Right lobe of liver (tissue), 6 donors: ENCODE data around the gene OR4K17. TPM values are rescaled to one million over a fixed set of nuclear protein-coding genes. Genes with fewer than 3 reads are reported as not detected.
"Not testable (repeated sequence)": the region's sequence is repeated elsewhere in the genome, so short reads cannot be mapped to it uniquely, and the experiment has no call there.

Source experiments
- ATAC-seq, 4 donors: fragments of 200-7000 bp; cut with Tn5 transposase; one replicate each; pipeline ENCODE4 v1.9.1; 2020; ENCODE audit warnings: mild to moderate bottlenecking in 4 of 4, moderate library complexity in 4 of 4
- DNase-seq, 3 donors: peaks; one replicate each; pipeline ENCODE4 v3.0.0-alpha.2; 2020
- H3K27ac ChIP-seq, 3 donors: fragments of 200-600 bp; one replicate each; pipeline ENCODE4 v1.8.0; 2022
- H3K27me3 ChIP-seq, 2 donors: fragments of 200-600 bp; one replicate each; pipeline ENCODE4 v1.8.0; 2022
- H3K36me3 ChIP-seq, 4 donors: fragments of 200-600 bp; sonication (generic) in 1 of 4; one replicate each; pipeline versions ENCODE4 v1.5.1 to v1.8.0; 2017 to 2022; ENCODE audit warnings: control low read depth in 1 of 4
- H3K4me1 ChIP-seq, 4 donors: fragments of 200-600 bp; sonication (generic) in 1 of 4; one replicate each; pipeline versions ENCODE4 v1.5.1 to v1.8.0; 2017 to 2022; ENCODE audit warnings: control low read depth in 1 of 4
- H3K4me3 ChIP-seq, 3 donors: fragments of 200-600 bp; one replicate each; pipeline ENCODE4 v1.8.0; 2022
- H3K9me3 ChIP-seq, 4 donors: fragments of 200-600 bp; sonication (generic) in 1 of 4; one replicate each; pipeline versions ENCODE4 v1.5.1 to v1.8.0; 2017 to 2022; ENCODE audit warnings: control low read depth in 1 of 4
- CTCF ChIP-seq, 4 donors: fragments of 200-600 bp in 3 of 4; fragments of 450-650 bp in 1 of 4; IDR thresholded peaks; one replicate each; pipeline versions ENCODE4 v1.5.1 to v1.8.0; 2016 to 2022; ENCODE audit warnings: antibody characterized with exemption in 4 of 4, mild to moderate bottlenecking in 2 of 4
- POLR2A ChIP-seq: fragments of 450-650 bp; IDR thresholded peaks from one replicate; pipeline ENCODE4 v1.6.1; 2017; ENCODE audit warnings: antibody characterized with exemption, mild to moderate bottlenecking
- WGBS: methylation state at CpG from one replicate; pipeline ENCODE4 v1.1.6; 2018; ENCODE audit warnings: low coverage, low lambda C conversion rate; ENCODE audit not compliant: insufficient coverage; ENCODE audit errors: missing lambda C conversion rate; 5-methylcytosine and 5-hydroxymethylcytosine counted together
- intact Hi-C, 2 donors: fragments of 100-400 bp; cut with DNase I; formaldehyde crosslinking; loops; one replicate each; pipeline versions ENCODE4 v1.11.2 to v1.14.1; 2022
- long read RNA-seq: library from polyadenylated mRNA; unstranded; transcript quantifications from one replicate; pipeline ENCODE4 v2.0.0, GENCODE V29; 2019
- total RNA-seq, 6 experiments: library from RNA; depleted of rRNA in 2 of 6; stranded (reverse); fragments of >200 nt in 2 of 6; fragmentation: NEBNext Ultra II Directional in 3 of 6; extraction: Animal tissue kit (Norgen Biotek cat#: 25700) in 3 of 6; gene quantifications; one replicate each; pipeline versions ENCODE4 v1.1.0 to v1.2.4, GENCODE V29; 2016 to 2023
- donor health status: DM: no; HTN: yes; CAD: no.
- donor health status: DM: no; HTN: no; CAD: no.
- donor health status: DM: no; HTN: no; CAD: no.
- donor health status: DM: no; HTN: yes; CAD: no.
- donor health status: DM: no; HTN: yes; CAD: no.

Gene OR4K17
- total RNA-seq, result not detected
- long read RNA-seq, result 0 reads

DNA sequence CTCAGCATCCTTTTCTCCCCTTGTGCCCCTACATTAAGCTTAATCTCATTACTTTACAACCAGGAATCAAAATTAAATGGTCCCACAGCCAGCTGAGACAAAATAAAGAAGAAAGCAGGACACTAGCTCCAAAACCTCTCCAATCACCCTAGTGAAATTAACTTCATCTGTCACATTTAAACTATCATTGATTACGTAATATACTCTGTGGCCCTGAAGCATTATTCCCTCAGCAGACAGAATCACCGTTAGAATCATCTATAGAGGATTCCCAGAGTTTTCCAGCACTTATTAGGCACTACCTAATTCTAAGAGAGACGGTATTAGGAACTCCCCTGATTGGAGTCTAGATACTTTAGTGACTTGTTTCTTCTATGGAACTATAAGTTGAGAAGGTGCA is at the start of gene OR4K17:
Gene OR4K17 (plus strand): TSS at position 302 of the 400 bp plus-strand sequence. CDS start 6,761 bp downstream, outside the sequence.
- ATAC-seq, result no peak
- Histone ChIP-seq H3K9me3 (no peaks in the 10 kb centered on the region), H3K27ac (no peak within 1 kb of the TSS), H3K4me1 (no peaks in the 10 kb centered on the region), H3K27me3 (no peaks in the 10 kb centered on the region), H3K36me3 (no peaks in the 10 kb centered on the region), H3K4me3 (no peak within 1 kb of the TSS)
- 26% methylated on average over 3 of the region's 3 CpGs for WGBS
- DNase-seq, result no peak
- intact Hi-C loops, result no loop called here
- no peak for TF ChIP-seq POLR2A
- no peak for TF ChIP-seq CTCF (IDR thresholded peaks at IDR 0.05)

DNA sequence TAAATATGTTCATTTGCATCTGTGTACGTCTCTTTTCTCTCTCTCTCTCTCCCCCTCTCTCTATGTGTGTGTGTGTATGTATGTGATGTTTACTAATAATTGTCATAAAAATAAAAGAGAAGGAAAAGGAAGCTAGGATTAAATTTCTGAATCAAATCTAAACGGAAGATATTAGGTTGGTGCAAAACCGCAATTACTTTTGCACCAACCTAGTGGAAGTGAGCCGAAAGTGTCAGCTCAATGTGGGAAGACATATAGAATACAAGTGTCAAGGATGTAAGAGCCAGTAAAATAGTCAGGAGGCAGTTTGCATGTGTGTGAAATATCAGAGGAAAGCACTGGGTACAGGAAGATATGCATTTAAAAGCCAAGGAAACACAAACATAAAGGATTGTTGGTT is 18.5 kb upstream of the OR4K17 start:
- intact Hi-C loops, result no loop called here
- ATAC-seq, result no peak
- TF ChIP-seq POLR2A (no peak), CTCF (IDR thresholded peaks at IDR 0.05) (no peak)

GRCh38 chr14:20093442-20093841 is 17.1 kb upstream of the OR4K17 start:
- WGBS, result 6% methylated on average over 4 of the region's 4 CpGs
- intact Hi-C loops, result no loop called here
- DNase-seq (no peak), ATAC-seq (no peak)
- Histone ChIP-seq H3K27ac (no peak overlapping the region), H3K27me3 (no peaks in the 10 kb centered on the region), H3K9me3 (no peaks in the 10 kb centered on the region), H3K4me3 (no peak overlapping the region), H3K4me1 (no peaks in the 10 kb centered on the region), H3K36me3 (no peaks in the 10 kb centered on the region)
- TF ChIP-seq POLR2A (no peak), CTCF (IDR thresholded peaks at IDR 0.05) (no peak)

More for the DNA sequence above, 18.5 kb upstream of the OR4K17 start:
- no peaks in the 10 kb centered on the region for H3K4me1 ChIP-seq
- H3K9me3 ChIP-seq, result no peaks in the 10 kb centered on the region
- no peaks in the 10 kb centered on the region for H3K36me3 ChIP-seq
- WGBS, result 33% methylated on average over 4 of the region's 4 CpGs
- H3K4me3 ChIP-seq, result no peak overlapping the region
- no peaks in the 10 kb centered on the region for H3K27me3 ChIP-seq
- no peak overlapping the region for H3K27ac ChIP-seq
- no peak for DNase-seq

GRCh38 chr14:20098926-20099770 is 11.4 kb upstream of the OR4K17 start:
- H3K9me3 ChIP-seq, DNase-seq, H3K4me1 ChIP-seq, intact Hi-C loops, H3K27ac ChIP-seq, H3K4me3 ChIP-seq, H3K36me3 ChIP-seq, H3K27me3 ChIP-seq: not testable (repeated sequence)
- WGBS, result 47% methylated on average over 4 of the region's 32 CpGs
- ATAC-seq, result peak in 1 of 4 donors; percentile 19

DNA sequence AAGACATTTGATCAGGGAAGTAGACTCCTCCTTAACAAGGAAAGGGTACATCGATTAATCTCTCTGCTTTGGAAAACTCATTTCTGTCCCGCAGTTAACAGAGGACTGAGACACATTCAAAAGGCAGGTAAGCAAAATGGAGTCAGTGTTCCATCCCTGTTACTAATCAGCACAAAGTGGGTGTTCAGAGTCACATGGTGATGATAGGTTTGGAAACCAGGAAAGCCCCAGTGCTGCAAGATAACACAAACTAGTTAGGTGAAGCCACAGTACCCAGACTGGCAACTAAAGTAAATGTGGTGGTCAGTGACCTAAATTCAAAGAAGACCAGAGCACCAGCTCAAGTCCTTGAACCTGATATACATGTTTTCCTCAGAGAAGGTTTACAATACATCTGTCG is 1.8 kb downstream of the OR4K17 start:
- intact Hi-C loops, result no loop called here
- no peak for ATAC-seq
- Histone ChIP-seq H3K27ac (no peak overlapping the region), H3K4me3 (no peak overlapping the region), H3K36me3 (no peaks in the 10 kb centered on the region), H3K4me1 (no peaks in the 10 kb centered on the region), H3K9me3 (no peaks in the 10 kb centered on the region), H3K27me3 (no peaks in the 10 kb centered on the region)
- TF ChIP-seq POLR2A, result no peak
- TF ChIP-seq CTCF (IDR thresholded peaks at IDR 0.05), result no peak
- DNase-seq, result no peak
- WGBS, result 78% methylated on average over 3 of the region's 3 CpGs
